PC-9 (cell line): ENCODE measurements around the gene CNPY3. TPM values are rescaled to one million over a fixed set of nuclear protein-coding genes. Genes with fewer than 3 reads are reported as not detected.
A peak's percentile ranks its signal among the peaks of the same experiment; 100 is the strongest.

Experiments
- BruUV-seq: library from RNA; stranded (reverse); fragments of 400-500 nt; replicated peaks from 2 replicates; lab custom pipeline; 2021; lab: Mats Ljungman, UMichigan
- CTCF ChIA-PET: fragments of 300-600 bp; sonication (Branson Sonifier 250); formaldehyde crosslinking; loops from one replicate; lab custom pipeline; 2022; ENCODE audit warnings: antibody characterized with exemption; lab: Charles Lee
- POLR2A ChIA-PET: fragments of 300-600 bp; sonication (Branson Sonifier 250); formaldehyde crosslinking; loops from one replicate; lab custom pipeline; 2022; ENCODE audit warnings: antibody characterized with exemption; ENCODE audit not compliant: unreplicated experiment; lab: Charles Lee
- DNase-seq, 2 experiments: peaks; one replicate each; pipeline versions ENCODE4 v3.0.0 to v3.0.0-alpha.2; 2015 to 2022; ENCODE audit warnings: mixed read lengths in 1 of 2
- H2AFZ ChIP-seq: fragments of 200-600 bp; sonication (generic); 2 replicates; pipeline ENCODE4 v1.8.1; 2017; ENCODE audit warnings: antibody characterized with exemption
- H3F3A ChIP-seq: fragments of 200-600 bp; sonication (generic); 2 replicates; pipeline ENCODE4 v1.8.1; 2017; ENCODE audit warnings: antibody characterized with exemption, mild to moderate bottlenecking, low read depth; ENCODE audit not compliant: insufficient read depth
- H3K27ac ChIP-seq: fragments of 200-600 bp; sonication (generic); 2 replicates; pipeline ENCODE4 v1.6.1; 2016; ENCODE audit warnings: mixed run types
- H3K27me3 ChIP-seq: fragments of 200-600 bp; sonication (generic); 2 replicates; pipeline ENCODE4 v1.6.1; 2016; ENCODE audit warnings: low read depth, mixed run types; ENCODE audit not compliant: insufficient read depth
- H3K36me3 ChIP-seq: fragments of 200-600 bp; sonication (generic); 2 replicates; pipeline ENCODE4 v1.6.1; 2016; ENCODE audit warnings: low read depth, mixed run types
- H3K4me1 ChIP-seq: fragments of 200-600 bp; sonication (generic); replicated peaks from 2 replicates; pipeline ENCODE4 v1.6.1; 2016; ENCODE audit warnings: mixed run types; ENCODE audit not compliant: insufficient read depth
- H3K4me2 ChIP-seq: fragments of 200-600 bp; sonication (generic); 2 replicates; pipeline ENCODE4 v1.6.1; 2017; ENCODE audit warnings: mixed run types
- H3K4me3 ChIP-seq: fragments of 200-600 bp; sonication (generic); 2 replicates; pipeline ENCODE4 v1.6.1; 2016; ENCODE audit warnings: mixed run types
- H3K79me2 ChIP-seq: fragments of 200-600 bp; sonication (generic); 2 replicates; pipeline ENCODE4 v1.6.1; 2017; ENCODE audit warnings: low read depth, mixed run types
- H3K9me2 ChIP-seq: fragments of 200-600 bp; sonication (generic); 2 replicates; pipeline ENCODE4 v1.8.1; 2017; ENCODE audit warnings: mild to moderate bottlenecking; ENCODE audit not compliant: insufficient read depth
- H3K9me3 ChIP-seq: fragments of 200-600 bp; sonication (generic); 2 replicates; pipeline ENCODE4 v1.8.1; 2016; ENCODE audit warnings: low read depth; ENCODE audit not compliant: insufficient read depth
- H4K20me1 ChIP-seq: fragments of 200-600 bp; sonication (generic); 2 replicates; pipeline ENCODE4 v1.8.1; 2017; ENCODE audit not compliant: insufficient read depth
- CTCF ChIP-seq: fragments of 200-600 bp; sonication (generic); conservative IDR thresholded peaks from 2 replicates; pipeline ENCODE4 v1.6.1; 2017; ENCODE audit warnings: mixed run types, antibody characterized with exemption, mild to moderate bottlenecking, moderate library complexity
- EZH2 ChIP-seq: fragments of 200-600 bp; sonication (generic); IDR thresholded peaks from 2 replicates; pipeline ENCODE4 v1.8.0; 2017; ENCODE audit warnings: antibody characterized with exemption, low read depth
- intact Hi-C: fragments of 100-400 bp; cut with micrococcal nuclease; formaldehyde crosslinking; loops from one replicate; pipeline ENCODE4 v1.10.0; 2022; ENCODE audit not compliant: unreplicated experiment
- total RNA-seq: library from RNA; stranded (reverse); gene quantifications from 2 replicates; pipeline ENCODE4 v1.2.3, GENCODE V29; 2021

CNPY3 gene
- total RNA-seq, 1 experiment from 2014 or later: 47.7 TPM

DNA sequence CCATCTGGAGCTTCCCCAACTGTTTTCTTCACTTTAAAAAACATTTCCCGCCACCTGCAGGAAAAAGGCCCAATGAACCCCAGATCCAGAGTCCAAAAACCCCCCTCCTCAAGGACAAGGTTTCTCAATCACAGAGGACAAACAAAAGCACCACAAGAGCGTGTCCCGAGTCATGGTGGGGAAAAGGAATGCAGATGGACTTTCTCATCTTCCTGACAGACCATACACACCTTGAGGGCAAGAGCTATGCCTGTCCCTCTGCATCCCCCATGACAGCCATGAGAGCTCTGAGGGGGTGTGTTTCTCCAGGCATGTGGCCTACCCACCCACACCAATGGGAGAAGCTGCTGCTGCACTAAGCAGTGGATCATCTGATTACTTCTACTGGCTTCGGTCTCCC lies 40.7 kb downstream of the CNPY3 start:
- no peak for DNase-seq
- POLR2A ChIA-PET: interaction anchor here (0.6 to 0.7 kb wide), 3 partner anchors 10 to 556 kb away, joined by 3 to 4 read pairs (median 3); no protein-coding TSS in a partner anchor

GRCh38 chr6:42970871-42971612 lies 41.8 kb downstream of the CNPY3 start:
- CTCF ChIA-PET: no interaction called here

More for the DNA sequence above, 40.7 kb downstream of the CNPY3 start:
- Histone ChIP-seq H2AFZ (no peak overlapping the region), H3K4me2 (peak overlapping the region; percentile 59; the same call in 1 of the 2 replicates), H3K9me3 (no peaks in the 10 kb centered on the region), H3K4me1 (peaks cover 25% of the 10 kb centered on the region), H3K36me3 (no peaks in the 10 kb centered on the region; the same call in 1 of the 2 replicates), H3F3A (peaks cover 24% of the 10 kb centered on the region), H4K20me1 (no peaks in the 10 kb centered on the region), H3K27ac (no peak overlapping the region), H3K27me3 (no peaks in the 10 kb centered on the region), H3K4me3 (no peak overlapping the region), H3K9me2 (no peaks in the 10 kb centered on the region), H3K79me2 (no peaks in the 10 kb centered on the region)
- no peak for TF ChIP-seq EZH2
- BruUV-seq: no TSS peak
- CTCF ChIA-PET: no interaction called here
- intact Hi-C loops: no loop called here

GRCh38 chr6:42971746-42972327 lies 42.6 kb downstream of the CNPY3 start:
- CTCF ChIA-PET: no interaction called here
- Histone ChIP-seq H2AFZ (no peak overlapping the region), H3K27me3 (no peaks in the 10 kb centered on the region), H3K4me1 (peaks cover 30% of the 10 kb centered on the region), H4K20me1 (no peaks in the 10 kb centered on the region), H3K4me2 (no peak overlapping the region), H3K27ac (peak overlapping the region; percentile 66), H3K9me3 (no peaks in the 10 kb centered on the region), H3K4me3 (no peak overlapping the region), H3K79me2 (peaks cover 7% of the 10 kb centered on the region), H3K36me3 (peaks cover 6% of the 10 kb centered on the region; the same call in 1 of the 2 replicates), H3F3A (peaks cover 39% of the 10 kb centered on the region), H3K9me2 (no peaks in the 10 kb centered on the region)
- no peak for DNase-seq
- BruUV-seq: no TSS peak
- intact Hi-C loops: no loop called here
- POLR2A ChIA-PET: no interaction called here
- TF ChIP-seq EZH2 (no peak), CTCF (no peak)

More at GRCh38 chr6:42970871-42971612, 41.8 kb downstream of the CNPY3 start:
- H3K79me2 ChIP-seq: no peaks in the 10 kb centered on the region
- peak overlapping the region; percentile 59 for H3K4me2 ChIP-seq
- no peak overlapping the region; the same call in 1 of the 2 replicates for H3K4me3 ChIP-seq
- intact Hi-C loops: no loop called here
- H3K9me3 ChIP-seq: no peaks in the 10 kb centered on the region
- no peak overlapping the region for H2AFZ ChIP-seq
- no peaks in the 10 kb centered on the region for H4K20me1 ChIP-seq
- no peaks in the 10 kb centered on the region for H3K9me2 ChIP-seq
- H3K4me1 ChIP-seq: peaks cover 25% of the 10 kb centered on the region
- H3F3A ChIP-seq: peaks cover 33% of the 10 kb centered on the region
- peak overlapping the region; percentile 66 for H3K27ac ChIP-seq
- H3K36me3 ChIP-seq: no peaks in the 10 kb centered on the region; the same call in 1 of the 2 replicates
- H3K27me3 ChIP-seq: no peaks in the 10 kb centered on the region
- no TSS peak for BruUV-seq
- POLR2A ChIA-PET: interaction anchor here (0.7 kb wide), 1 partner anchor 13 kb away, joined by 6 read pairs; the partner anchor contains the start of gene PPP2R5D
- TF ChIP-seq CTCF: no peak
- TF ChIP-seq EZH2: no peak
- peak; percentile 21 to 70 for DNase-seq
